Measurements from ENCODE around the gene RPL4.
A peak's percentile ranks its signal among the peaks of the same experiment; 100 is the strongest.

Gene RPL4

GRCh38 chr15:66514586-66514985 is 9.9 kb upstream of the RPL4 start:
- Histone ChIP-seq H3K4me2 (ENCODE audit: low read length) (no peak overlapping the region), H3F3A (ENCODE audit: control insufficient read depth, insufficient read depth) (peaks cover 3% of the 10 kb centered on the region; the same call in 1 of the 2 replicates), H3K9me3 (ENCODE audit: control insufficient read depth, insufficient read depth, low read length) (no peaks in the 10 kb centered on the region), H3K4me1 (ENCODE audit: control insufficient read depth, low read length) (no peaks in the 10 kb centered on the region), H4K20me1 (ENCODE audit: control insufficient read depth, insufficient read depth, low read depth, low read length) (no peaks in the 10 kb centered on the region), H3K79me2 (ENCODE audit: control insufficient read depth, low read length) (peaks cover 6% of the 10 kb centered on the region), H3K9me2 (replicated peaks; ENCODE audit: control insufficient read depth, low read length) (no peaks in the 10 kb centered on the region), H3K27ac (ENCODE audit: low read depth, low read length) (no peak overlapping the region), H3K36me3 (ENCODE audit: control insufficient read depth, low read length) (peaks cover 58% of the 10 kb centered on the region), H3K27me3 (ENCODE audit: control insufficient read depth, low read length) (no peaks in the 10 kb centered on the region), H3K4me3 (ENCODE audit: low read length) (no peak overlapping the region)
- no peak for TF ChIP-seq EZH2phosphoT487 (IDR thresholded peaks at IDR 0.05; ENCODE audit: borderline replicate concordance, low read length)
- TF ChIP-seq CTCF (IDR thresholded peaks at IDR 0.05; ENCODE audit: low read depth, low read length, poor library complexity, severe bottlenecking): no peak

DNA sequence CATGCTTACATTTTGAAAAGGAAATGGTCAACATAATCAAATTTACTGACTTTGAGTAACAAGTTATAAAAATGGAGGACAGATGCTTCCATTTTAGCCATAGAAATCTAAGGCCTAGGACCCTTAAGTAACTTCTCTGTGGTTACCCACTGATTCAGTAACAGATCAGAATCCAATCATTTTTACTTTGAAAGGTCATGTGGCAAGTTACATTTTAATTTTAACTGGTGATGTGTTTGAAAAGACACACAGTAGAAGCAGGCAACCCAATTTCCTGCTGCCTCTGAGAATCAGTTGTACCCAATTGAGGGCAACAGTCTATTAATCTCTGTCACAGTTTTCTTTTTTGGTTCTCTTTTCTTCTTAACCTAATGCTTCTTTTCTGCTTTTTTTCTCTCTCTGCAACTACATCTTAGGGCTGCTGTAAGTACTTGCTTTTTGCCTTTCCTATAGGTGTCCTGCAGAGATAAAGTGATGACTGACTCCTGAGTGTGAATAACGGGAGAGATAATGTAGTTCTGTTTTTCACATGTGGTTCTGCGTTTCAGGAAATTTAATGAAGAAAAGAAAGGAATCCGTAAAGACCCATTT is 3.7 kb upstream of the RPL4 start:
- Histone ChIP-seq H3K27me3 (ENCODE audit: control insufficient read depth, low read length) (no peaks in the 10 kb centered on the region), H3K36me3 (ENCODE audit: control insufficient read depth, low read length) (peaks cover 52% of the 10 kb centered on the region), H4K20me1 (ENCODE audit: control insufficient read depth, insufficient read depth, low read depth, low read length) (peaks cover 9% of the 10 kb centered on the region; the same call in 1 of the 2 replicates), H3K4me1 (ENCODE audit: control insufficient read depth, low read length) (peaks cover 23% of the 10 kb centered on the region), H3K4me3 (ENCODE audit: low read length) (no peak overlapping the region), H3K79me2 (ENCODE audit: control insufficient read depth, low read length) (peaks cover 65% of the 10 kb centered on the region), H3K27ac (ENCODE audit: low read depth, low read length) (0 out of 2 replicates have a peak overlapping the region, but pooled peaks have one; percentile 11), H3K9me2 (replicated peaks; ENCODE audit: control insufficient read depth, low read length) (no peaks in the 10 kb centered on the region), H3K4me2 (ENCODE audit: low read length) (peak overlapping the region; percentile 38; the same call in 1 of the 2 replicates), H3K9me3 (ENCODE audit: control insufficient read depth, insufficient read depth, low read length) (no peaks in the 10 kb centered on the region), H3F3A (ENCODE audit: control insufficient read depth, insufficient read depth) (peaks cover 13% of the 10 kb centered on the region)
- TF ChIP-seq CTCF (IDR thresholded peaks at IDR 0.05; ENCODE audit: low read depth, low read length, poor library complexity, severe bottlenecking) (no peak), EZH2phosphoT487 (IDR thresholded peaks at IDR 0.05; ENCODE audit: borderline replicate concordance, low read length) (no peak)

- peak overlapping the region; percentile 98 for H3K4me3 ChIP-seq (ENCODE audit: low read length)
- H4K20me1 ChIP-seq (ENCODE audit: control insufficient read depth, insufficient read depth, low read depth, low read length): peaks cover 19% of the 10 kb centered on the region; the same call in 1 of the 2 replicates
- peak overlapping the region; percentile 90 for H3K27ac ChIP-seq (ENCODE audit: low read depth, low read length)
- H3K4me1 ChIP-seq (ENCODE audit: control insufficient read depth, low read length): peaks cover 48% of the 10 kb centered on the region
- no peaks in the 10 kb centered on the region for H3K27me3 ChIP-seq (ENCODE audit: control insufficient read depth, low read length)
- peaks cover 39% of the 10 kb centered on the region for H3F3A ChIP-seq (ENCODE audit: control insufficient read depth, insufficient read depth)
- H3K4me2 ChIP-seq (ENCODE audit: low read length): peak overlapping the region; percentile 78
- no peak for TF ChIP-seq EZH2phosphoT487 (IDR thresholded peaks at IDR 0.05; ENCODE audit: borderline replicate concordance, low read length)
- TF ChIP-seq CTCF (IDR thresholded peaks at IDR 0.05; ENCODE audit: low read depth, low read length, poor library complexity, severe bottlenecking): no peak
- H3K9me2 ChIP-seq (replicated peaks; ENCODE audit: control insufficient read depth, low read length): no peaks in the 10 kb centered on the region
- peaks cover 91% of the 10 kb centered on the region for H3K79me2 ChIP-seq (ENCODE audit: control insufficient read depth, low read length)
- H3K9me3 ChIP-seq (ENCODE audit: control insufficient read depth, insufficient read depth, low read length): no peaks in the 10 kb centered on the region
- H3K36me3 ChIP-seq (ENCODE audit: control insufficient read depth, low read length): peaks cover 71% of the 10 kb centered on the region
These were observed 1.2 kb upstream of the RPL4 start for GRCh38 chr15:66505818-66506217.
